ENCODE data around the gene ZC3H12A.

ZC3H12A gene

DNA sequence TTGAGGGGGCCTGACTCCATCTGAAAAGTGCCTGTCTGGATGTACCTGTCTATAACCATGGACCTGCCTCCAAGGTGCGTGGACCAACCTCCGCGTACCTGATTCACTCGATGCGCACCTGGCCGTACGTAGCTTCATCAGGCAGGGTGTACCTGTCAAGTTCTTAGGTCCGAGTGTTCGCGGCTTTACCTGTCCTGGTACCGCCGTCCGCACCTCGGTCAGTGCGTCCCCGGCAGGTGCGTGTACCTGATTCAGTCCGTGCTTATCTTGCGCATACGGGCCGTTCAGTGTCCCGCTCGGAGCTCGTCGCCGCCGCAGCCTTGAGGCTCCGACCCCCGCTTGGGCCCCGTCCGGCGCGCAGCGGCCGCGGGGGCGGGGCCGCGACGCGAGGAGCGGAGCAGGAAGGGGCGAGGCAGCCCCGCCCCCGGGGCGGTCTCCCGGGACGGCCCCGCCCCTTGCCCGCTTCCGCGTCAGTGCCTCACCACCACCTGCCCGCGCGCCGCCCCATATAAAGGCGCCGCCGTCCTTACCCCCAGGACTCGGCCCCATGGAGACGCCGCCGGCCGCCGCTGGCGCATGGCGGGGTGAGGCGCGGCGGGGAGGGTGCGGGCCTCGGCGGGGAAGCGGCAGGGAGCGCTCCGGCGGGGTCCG is at the start of gene ZC3H12A:
TSS of gene ZC3H12A (plus strand) at position 535 of the 651 bp plus-strand sequence. CDS start 917 bp downstream, outside the sequence.
- peak within 1 kb of the TSS; percentile 63 for H3K27ac ChIP-seq
- peaks cover 43% of the 10 kb centered on the region for H3K4me1 ChIP-seq (ENCODE audit: low read depth, poor library complexity, severe bottlenecking)
- H3K4me3 ChIP-seq (IDR thresholded peaks at IDR 0.05; ENCODE audit: insufficient read depth, low read depth, low read length), result no peak within 1 kb of the TSS
- peak within 1 kb of the TSS; percentile 79 for H3K9ac ChIP-seq
- H3K4me2 ChIP-seq, result peak within 1 kb of the TSS; percentile 99
- 0 out of 2 replicates have a peak, but pooled peaks cover 3% of the 10 kb centered on the region for H4K20me1 ChIP-seq (ENCODE audit: insufficient read depth)
- H3K27me3 ChIP-seq (ENCODE audit: insufficient read depth, low read depth), result no peaks in the 10 kb centered on the region
- TF ChIP-seq, protein P1, sequence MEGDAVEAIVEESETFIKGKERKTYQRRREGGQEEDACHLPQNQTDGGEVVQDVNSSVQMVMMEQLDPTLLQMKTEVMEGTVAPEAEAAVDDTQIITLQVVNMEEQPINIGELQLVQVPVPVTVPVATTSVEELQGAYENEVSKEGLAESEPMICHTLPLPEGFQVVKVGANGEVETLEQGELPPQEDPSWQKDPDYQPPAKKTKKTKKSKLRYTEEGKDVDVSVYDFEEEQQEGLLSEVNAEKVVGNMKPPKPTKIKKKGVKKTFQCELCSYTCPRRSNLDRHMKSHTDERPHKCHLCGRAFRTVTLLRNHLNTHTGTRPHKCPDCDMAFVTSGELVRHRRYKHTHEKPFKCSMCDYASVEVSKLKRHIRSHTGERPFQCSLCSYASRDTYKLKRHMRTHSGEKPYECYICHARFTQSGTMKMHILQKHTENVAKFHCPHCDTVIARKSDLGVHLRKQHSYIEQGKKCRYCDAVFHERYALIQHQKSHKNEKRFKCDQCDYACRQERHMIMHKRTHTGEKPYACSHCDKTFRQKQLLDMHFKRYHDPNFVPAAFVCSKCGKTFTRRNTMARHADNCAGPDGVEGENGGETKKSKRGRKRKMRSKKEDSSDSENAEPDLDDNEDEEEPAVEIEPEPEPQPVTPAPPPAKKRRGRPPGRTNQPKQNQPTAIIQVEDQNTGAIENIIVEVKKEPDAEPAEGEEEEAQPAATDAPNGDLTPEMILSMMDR (conservative IDR thresholded peaks at IDR 0.05; ENCODE audit: low read depth, low read length), result no peak
- H3K79me2 ChIP-seq (ENCODE audit: insufficient read depth, low read depth), result peaks cover 48% of the 10 kb centered on the region
- no peaks in the 10 kb centered on the region; the same call in 1 of the 2 replicates for H3K36me3 ChIP-seq (ENCODE audit: insufficient read depth)
- H2AFZ ChIP-seq (ENCODE audit: low read depth), result peak within 1 kb of the TSS; percentile 82

DNA sequence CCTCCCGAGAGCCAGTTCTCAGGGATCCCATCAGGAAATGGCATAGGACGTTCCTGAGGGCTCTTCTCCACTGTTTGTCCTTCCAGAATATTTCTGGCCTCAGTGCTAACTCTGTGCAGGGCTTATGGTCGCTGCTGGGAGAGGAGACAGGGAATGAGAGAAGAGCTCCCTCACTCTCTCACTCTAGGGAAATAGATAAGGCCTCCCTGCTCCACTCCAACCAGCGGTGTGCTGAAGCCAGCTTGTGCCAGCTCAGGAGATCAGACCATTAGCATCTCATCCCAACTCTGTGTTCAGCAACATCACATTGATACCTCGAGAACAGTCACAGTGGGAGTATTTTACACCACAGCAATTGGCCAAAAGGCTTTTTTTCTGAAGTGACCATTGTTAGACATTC is 49.2 kb upstream of the ZC3H12A start:
- H3K36me3 ChIP-seq (ENCODE audit: insufficient read depth), result no peaks in the 10 kb centered on the region
- TF ChIP-seq, protein P1 (conservative IDR thresholded peaks at IDR 0.05; ENCODE audit: low read depth, low read length), result no peak
- no peaks in the 10 kb centered on the region for H3K79me2 ChIP-seq (ENCODE audit: insufficient read depth, low read depth)
- no peak overlapping the region for H3K9ac ChIP-seq
- no peaks in the 10 kb centered on the region for H4K20me1 ChIP-seq (ENCODE audit: insufficient read depth)
- no peak overlapping the region for H3K4me2 ChIP-seq
- peaks cover 33% of the 10 kb centered on the region; the same call in 1 of the 2 replicates for H3K27me3 ChIP-seq (ENCODE audit: insufficient read depth, low read depth)
- H3K4me1 ChIP-seq (ENCODE audit: low read depth, poor library complexity, severe bottlenecking), result no peaks in the 10 kb centered on the region
- H3K4me3 ChIP-seq (IDR thresholded peaks at IDR 0.05; ENCODE audit: insufficient read depth, low read depth, low read length), result no peak overlapping the region
- no peak overlapping the region for H2AFZ ChIP-seq (ENCODE audit: low read depth)
- no peak overlapping the region for H3K27ac ChIP-seq

DNA sequence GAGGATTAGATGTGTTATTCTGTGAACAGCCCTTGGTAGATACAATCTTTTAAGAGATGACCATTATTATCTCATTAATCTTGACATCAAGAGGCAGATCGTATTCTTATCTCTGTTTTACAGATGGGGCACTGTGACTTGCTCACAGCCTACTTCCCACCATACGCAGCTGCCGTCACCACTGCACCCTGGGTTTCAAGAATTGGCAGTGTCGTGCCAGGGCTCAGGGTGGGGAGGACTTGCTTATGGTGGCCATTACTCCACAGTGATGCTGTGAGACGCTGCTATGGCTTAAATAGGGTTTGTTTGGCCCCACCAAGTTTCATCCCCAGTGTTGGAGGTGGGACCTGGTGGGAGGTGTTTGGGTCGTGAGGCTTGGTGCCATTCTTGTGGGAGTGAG is 45.4 kb upstream of the ZC3H12A start:
- Histone ChIP-seq H3K4me3 (IDR thresholded peaks at IDR 0.05; ENCODE audit: insufficient read depth, low read depth, low read length) (no peak overlapping the region), H3K36me3 (ENCODE audit: insufficient read depth) (no peaks in the 10 kb centered on the region), H3K4me2 (no peak overlapping the region), H3K27me3 (ENCODE audit: insufficient read depth, low read depth) (peaks cover 28% of the 10 kb centered on the region; the same call in 1 of the 2 replicates), H2AFZ (ENCODE audit: low read depth) (no peak overlapping the region), H3K27ac (no peak overlapping the region), H3K9ac (no peak overlapping the region), H3K79me2 (ENCODE audit: insufficient read depth, low read depth) (no peaks in the 10 kb centered on the region), H3K4me1 (ENCODE audit: low read depth, poor library complexity, severe bottlenecking) (no peaks in the 10 kb centered on the region), H4K20me1 (ENCODE audit: insufficient read depth) (no peaks in the 10 kb centered on the region)
- TF ChIP-seq, protein P1 (conservative IDR thresholded peaks at IDR 0.05; ENCODE audit: low read depth, low read length), result no peak

DNA sequence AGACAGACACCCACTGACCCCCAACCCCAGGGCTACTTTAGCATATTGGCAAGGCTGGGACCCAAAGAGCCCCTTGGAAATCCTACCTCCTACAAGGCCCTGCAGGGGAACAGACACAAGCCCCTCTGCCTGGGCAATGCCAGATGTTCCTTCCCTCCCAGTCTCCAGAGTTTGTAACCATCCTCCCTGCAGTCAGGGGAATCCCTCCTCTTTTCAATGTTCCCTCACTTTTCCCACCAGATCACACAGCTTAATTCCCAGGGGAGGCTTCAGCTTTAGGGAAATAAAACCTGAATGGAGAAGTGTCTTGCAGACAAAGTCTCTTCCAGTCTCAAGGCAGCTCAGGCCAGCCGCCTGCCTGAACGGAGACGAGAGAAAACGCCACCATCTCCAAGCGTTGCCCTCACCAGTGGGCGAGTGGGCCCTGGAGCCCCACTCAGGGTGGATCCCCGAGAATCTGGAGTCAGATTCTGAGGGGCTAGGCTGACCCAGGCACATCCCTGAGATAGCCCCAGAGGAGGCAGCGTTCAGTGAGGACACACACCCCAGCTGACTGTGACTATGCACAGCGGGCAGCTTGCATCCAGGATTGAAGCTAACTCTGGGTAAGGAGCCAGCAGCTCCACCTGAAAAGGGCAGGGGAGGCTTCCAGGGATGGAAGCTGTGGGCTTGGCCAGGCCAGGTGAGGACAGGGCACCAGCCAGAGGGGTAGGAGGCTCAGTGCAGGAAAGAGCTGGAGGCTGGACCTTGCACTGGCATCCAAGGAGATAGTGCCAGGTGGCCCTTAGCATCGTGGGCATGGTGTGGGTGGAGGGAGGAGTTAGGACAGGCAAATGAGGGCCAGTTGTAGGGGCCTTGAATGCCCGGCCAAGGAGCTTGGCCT is 44.0 kb upstream of the ZC3H12A start:
- no peak overlapping the region for H2AFZ ChIP-seq (ENCODE audit: low read depth)
- H3K4me2 ChIP-seq, result no peak overlapping the region
- H3K9ac ChIP-seq, result no peak overlapping the region

More for the DNA sequence above, 44.0 kb upstream of the ZC3H12A start:
- peaks cover 27% of the 10 kb centered on the region; the same call in 1 of the 2 replicates for H3K27me3 ChIP-seq (ENCODE audit: insufficient read depth, low read depth)
- H3K79me2 ChIP-seq (ENCODE audit: insufficient read depth, low read depth), result no peaks in the 10 kb centered on the region
- H3K4me1 ChIP-seq (ENCODE audit: low read depth, poor library complexity, severe bottlenecking), result no peaks in the 10 kb centered on the region
- TF ChIP-seq, protein P1 (conservative IDR thresholded peaks at IDR 0.05; ENCODE audit: low read depth, low read length), result no peak
- no peaks in the 10 kb centered on the region for H3K36me3 ChIP-seq (ENCODE audit: insufficient read depth)
- no peak overlapping the region for H3K27ac ChIP-seq
- H4K20me1 ChIP-seq (ENCODE audit: insufficient read depth), result no peaks in the 10 kb centered on the region
- no peak overlapping the region for H3K4me3 ChIP-seq (IDR thresholded peaks at IDR 0.05; ENCODE audit: insufficient read depth, low read depth, low read length)

All from KMS-11 (cell line).